KBM-7 (cell line): Measurements from ENCODE around the gene NDFIP1.
A peak's percentile ranks its signal among the peaks of the same experiment; 100 is the strongest.
"Not testable (repeated sequence)": the region's sequence is repeated elsewhere in the genome, so short reads cannot be mapped to it uniquely, and the experiment has no call there.

ENCODE experiments used
- DNase-seq: peaks from one replicate; pipeline ENCODE4 v3.0.0-alpha.2; 2015
- in situ Hi-C: fragments of 300-500 bp; cut with MboI; formaldehyde crosslinking; loops from 2 replicates; pipeline ENCODE4 v1.14.3; 2020; ENCODE audit warnings: low sequenced_read_pairs, low pct_unique_long_range_greater_than_20kb, mixed read lengths

NDFIP1 gene

GRCh38 chr5:142088855-142089479 is 19.6 kb upstream of the NDFIP1 start:
- DNase-seq = peak; percentile 17
- in situ Hi-C loops = not testable (repeated sequence)

- no peak for DNase-seq
- in situ Hi-C loops = no loop called here
These were observed 17.6 kb upstream of the NDFIP1 start for GRCh38 chr5:142091012-142091411.

GRCh38 chr5:142091922-142092321 is 16.7 kb upstream of the NDFIP1 start:
- no peak for DNase-seq
- in situ Hi-C loops = no loop called here

- no peak for DNase-seq
- in situ Hi-C loops = no loop called here
These were observed 13.5 kb upstream of the NDFIP1 start for GRCh38 chr5:142095035-142095434.

GRCh38 chr5:142095651-142096330 is 12.8 kb upstream of the NDFIP1 start:
- no peak for DNase-seq
- in situ Hi-C loops = no loop called here

- in situ Hi-C loops = no loop called here
- DNase-seq = no peak
These were observed 12.2 kb upstream of the NDFIP1 start for GRCh38 chr5:142096382-142096781.

- in situ Hi-C loops = no loop called here
- DNase-seq = no peak
These were observed 10.9 kb upstream of the NDFIP1 start for GRCh38 chr5:142097681-142098080.

- in situ Hi-C loops = no loop called here
- DNase-seq = no peak
These were observed 10.3 kb upstream of the NDFIP1 start for GRCh38 chr5:142098275-142098674.

GRCh38 chr5:142098931-142099330 is 9.6 kb upstream of the NDFIP1 start:
- DNase-seq = no peak
- in situ Hi-C loops = no loop called here

GRCh38 chr5:142100307-142100706 is 8.3 kb upstream of the NDFIP1 start:
- in situ Hi-C loops = no loop called here
- no peak for DNase-seq

GRCh38 chr5:142102980-142103740 is 5.4 kb upstream of the NDFIP1 start:
- in situ Hi-C loops = no loop called here
- no peak for DNase-seq

GRCh38 chr5:142104491-142104890 is 4.1 kb upstream of the NDFIP1 start:
- peak; percentile 61 for DNase-seq
- in situ Hi-C loops = no loop called here

- in situ Hi-C loops = no loop called here
- no peak for DNase-seq
These were observed 2.5 kb upstream of the NDFIP1 start for GRCh38 chr5:142106061-142106460.

- no peak for DNase-seq
- in situ Hi-C loops = no loop called here
These were observed 1.4 kb upstream of the NDFIP1 start for GRCh38 chr5:142107036-142107735.

- DNase-seq = peak; percentile 9
- in situ Hi-C loops = no loop called here
These were observed 695 bp upstream of the NDFIP1 start for GRCh38 chr5:142107736-142108431.

GRCh38 chr5:142109331-142110045 is 909 bp downstream of the NDFIP1 start:
- peak; percentile 40 for DNase-seq
- in situ Hi-C loops = no loop called here

GRCh38 chr5:142110046-142110531 is 1.5 kb downstream of the NDFIP1 start:
- in situ Hi-C loops = no loop called here
- peak; percentile 27 for DNase-seq

- DNase-seq = no peak
- in situ Hi-C loops = no loop called here
These were observed 2.6 kb downstream of the NDFIP1 start for GRCh38 chr5:142110988-142111687.
